B cell (primary cell): Measurements from ENCODE around the gene HK2. TPM values are rescaled to one million over a fixed set of nuclear protein-coding genes. Genes with fewer than 3 reads are reported as not detected.

Experiments
- ATAC-seq: fragments of 200-7000 bp; cut with Tn5 transposase; one replicate; pipeline ENCODE4 v1.10.0; 2021; ENCODE audit warnings: low read depth, mild to moderate bottlenecking, moderate number of reproducible peaks, moderate library complexity
- CTCF ChIA-PET: fragments of 350-600 bp; sonication (Branson Sonifier 250); formaldehyde crosslinking; loops from one replicate; lab custom pipeline; 2021; ENCODE audit warnings: antibody characterized with exemption, inconsistent platforms; lab: Charles Lee
- POLR2A ChIA-PET: fragments of 350-600 bp; sonication (Branson Sonifier 250); formaldehyde crosslinking; loops from one replicate; lab custom pipeline; 2021; ENCODE audit warnings: antibody characterized with exemption; lab: Charles Lee
- DNase-seq: peaks from one replicate; pipeline ENCODE4 v3.0.0; 2013
- H2AFZ ChIP-seq: 2 replicates; pipeline ENCODE4 v1.6.1; 2012; ENCODE audit warnings: mild to moderate bottlenecking, low read depth, low read length; ENCODE audit not compliant: insufficient read depth, poor library complexity, severe bottlenecking
- H3K27ac ChIP-seq, 2 donors: 1 replicate in 1 of 2; 2 replicates in 1 of 2; pipeline ENCODE4 v1.5.1; 2012 to 2013; ENCODE audit warnings: low read length in 2 of 2, mild to moderate bottlenecking in 2 of 2, moderate library complexity in 1 of 2
- H3K27me3 ChIP-seq, 4 experiments: fragments of 200-600 bp in 1 of 4; sonication (generic) in 1 of 4; replicated peaks in 1 of 4; 1 replicate in 2 of 4; 2 replicates in 2 of 4; pipeline versions ENCODE4 v1.6.1 to v1.7.0; 2013 to 2016; ENCODE audit warnings: low read length in 3 of 4, mild to moderate bottlenecking in 2 of 4, mixed read lengths in 1 of 4, moderate library complexity in 1 of 4; ENCODE audit not compliant: insufficient read depth in 4 of 4, control insufficient read depth in 3 of 4; ENCODE audit errors: control extremely low read depth in 1 of 4
- H3K36me3 ChIP-seq, 2 experiments: replicated peaks in 1 of 2; 1 replicate in 1 of 2; 2 replicates in 1 of 2; pipeline versions ENCODE4 v1.6.1 to v1.7.1; 2013; ENCODE audit warnings: low read length in 1 of 2; ENCODE audit not compliant: insufficient read depth in 2 of 2, control insufficient read depth in 1 of 2; ENCODE audit errors: control extremely low read depth in 1 of 2, extremely low read depth in 1 of 2
- H3K4me1 ChIP-seq, 2 donors: fragments of 200-600 bp in 1 of 2; sonication (generic) in 1 of 2; 1 replicate in 1 of 2; 2 replicates in 1 of 2; pipeline versions ENCODE4 v1.5.1 to v1.6.1; 2013 to 2017; ENCODE audit warnings: low read length in 2 of 2; ENCODE audit not compliant: control insufficient read depth in 2 of 2, insufficient read depth in 2 of 2
- H3K4me2 ChIP-seq: replicated peaks from 2 replicates; pipeline ENCODE3; 2012; ENCODE audit warnings: mild to moderate bottlenecking, low read depth, low read length; ENCODE audit not compliant: poor library complexity, severe bottlenecking
- H3K4me3 ChIP-seq, 5 experiments: fragments of 200-600 bp in 1 of 5; sonication (generic) in 1 of 5; 1 replicate in 3 of 5; 2 replicates in 2 of 5; pipeline versions ENCODE4 v1.5.1 to v1.7.0; 2011 to 2016; ENCODE audit warnings: low read length in 4 of 5, mild to moderate bottlenecking in 4 of 5, low read depth in 2 of 5, control low read depth in 1 of 5, moderate library complexity in 1 of 5; ENCODE audit not compliant: insufficient read depth in 1 of 5; ENCODE audit errors: control extremely low read depth in 1 of 5, extremely low read depth in 1 of 5
- H3K79me2 ChIP-seq: fragments of 200-600 bp; sonication (generic); one replicate; pipeline ENCODE4 v1.6.0; 2016; ENCODE audit warnings: low read length; ENCODE audit not compliant: control insufficient read depth, insufficient read depth
- H3K9ac ChIP-seq: fragments of 200-600 bp; sonication (generic); 2 replicates; pipeline ENCODE4 v1.6.1; 2017; ENCODE audit warnings: mild to moderate bottlenecking, low read length, moderate library complexity
- H3K9me3 ChIP-seq, 3 donors: one replicate each; pipeline versions ENCODE4 v1.6.1 to v1.7.1; 2013; ENCODE audit warnings: low read length in 2 of 3; ENCODE audit not compliant: control insufficient read depth in 2 of 3, insufficient read depth in 1 of 3; ENCODE audit errors: control extremely low read depth in 1 of 3
- H4K20me1 ChIP-seq: 2 replicates; pipeline ENCODE4 v1.6.0; 2012; ENCODE audit warnings: mild to moderate bottlenecking, low read length; ENCODE audit not compliant: insufficient read depth, control insufficient read depth, poor library complexity, severe bottlenecking
- H3K27ac Mint-ChIP-seq: one replicate; pipeline ENCODE4 v1.8.0; 2021; ENCODE audit warnings: mixed read lengths
- H3K27me3 Mint-ChIP-seq: one replicate; pipeline ENCODE4 v1.8.0; 2021; ENCODE audit warnings: mixed read lengths
- H3K4me1 Mint-ChIP-seq: one replicate; pipeline ENCODE4 v1.8.0; 2021; ENCODE audit warnings: mixed read lengths
- H3K4me3 Mint-ChIP-seq: one replicate; pipeline ENCODE4 v1.8.0; 2021; ENCODE audit warnings: mixed read lengths
- H3K9me3 Mint-ChIP-seq: one replicate; pipeline ENCODE4 v1.8.0; 2022; ENCODE audit warnings: mixed read lengths; ENCODE audit not compliant: insufficient read depth
- EZH2 ChIP-seq: IDR thresholded peaks from 2 replicates; pipeline ENCODE4 v1.6.1; 2012; ENCODE audit warnings: borderline replicate concordance, low read depth, mild to moderate bottlenecking, moderate library complexity, low read length; ENCODE audit not compliant: insufficient read depth, poor library complexity, severe bottlenecking
- WGBS: methylation state at CpG from one replicate; pipeline ENCODE4 v1.1.5; 2013; ENCODE audit warnings: missing lambda C conversion rate; ENCODE audit not compliant: insufficient coverage; 5-methylcytosine and 5-hydroxymethylcytosine counted together
- intact Hi-C: fragments of 100-400 bp; cut with micrococcal nuclease; formaldehyde crosslinking; loops from one replicate; pipeline ENCODE4 v1.10.0; 2022
- polyA plus RNA-seq: library from polyadenylated mRNA; depleted of rRNA; stranded (reverse); fragments of >200 nt; gene quantifications from 2 replicates; pipeline ENCODE4 v1.2.3, GENCODE V29; 2012
- total RNA-seq, 2 donors: library from RNA; stranded (reverse); fragments of 120-200 nt in 1 of 2; gene quantifications; 1 replicate in 1 of 2; 2 replicates in 1 of 2; pipeline versions ENCODE4 v1.2.3 to v1.2.4, GENCODE V29; 2013 to 2022
- TF ChIP-seq, protein P1 (sequence below): fragments of 200-600 bp; IDR thresholded peaks from one replicate; pipeline ENCODE4 v1.8.0; 2022; ENCODE audit warnings: antibody characterized with exemption, mild to moderate bottlenecking

HK2 gene
- total and polyA plus RNA-seq, 2 donors (not counting 1 experiment from before 2014, with no cell fraction given), result 5.0 to 5.7 TPM

DNA sequence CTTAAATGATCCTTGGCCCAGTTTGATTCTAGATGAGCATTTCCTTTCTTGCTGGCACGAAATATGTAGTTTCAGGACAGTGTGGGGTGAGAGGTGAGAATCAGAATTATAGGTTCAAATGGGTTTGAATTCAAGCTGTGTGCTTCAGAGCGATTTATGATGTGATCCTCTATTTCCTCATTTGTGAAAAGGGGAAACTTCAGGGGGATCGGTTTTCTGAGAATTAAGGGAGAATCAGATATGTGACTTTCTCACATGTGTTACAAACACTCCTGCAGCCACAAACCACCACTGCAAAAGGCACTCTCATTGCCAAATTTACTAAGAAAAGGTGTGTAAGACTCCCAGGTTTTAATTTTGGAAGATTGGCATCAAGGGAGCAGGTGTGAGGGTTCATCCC lies 24.4 kb downstream of the HK2 start:
- ChIA-PET CTCF (interaction anchor here (0.9 to 1.1 kb wide), 2 partner anchors 21 to 144 kb away, joined by 3 read pairs; no protein-coding TSS in a partner anchor), POLR2A (no interaction called here)
- H3K4me2 ChIP-seq, result no peak overlapping the region
- H3K4me3 Mint-ChIP-seq, result no peak overlapping the region
- 50% methylated on average over 1 of the region's 3 CpGs for WGBS
- H3K4me1 ChIP-seq, result peaks cover 7 to 8% of the 10 kb centered on the region in 2 donors
- intact Hi-C loops, result no loop called here
- H3K27ac ChIP-seq, result no peak overlapping the region
- H3K9ac ChIP-seq, result no peak overlapping the region
- peaks cover 2 to 22% of the 10 kb centered on the region in 2 experiments for H3K36me3 ChIP-seq
- H3K27me3 Mint-ChIP-seq, result no peaks in the 10 kb centered on the region
- DNase-seq (no peak), ATAC-seq (no peak)
- TF ChIP-seq, protein P1, sequence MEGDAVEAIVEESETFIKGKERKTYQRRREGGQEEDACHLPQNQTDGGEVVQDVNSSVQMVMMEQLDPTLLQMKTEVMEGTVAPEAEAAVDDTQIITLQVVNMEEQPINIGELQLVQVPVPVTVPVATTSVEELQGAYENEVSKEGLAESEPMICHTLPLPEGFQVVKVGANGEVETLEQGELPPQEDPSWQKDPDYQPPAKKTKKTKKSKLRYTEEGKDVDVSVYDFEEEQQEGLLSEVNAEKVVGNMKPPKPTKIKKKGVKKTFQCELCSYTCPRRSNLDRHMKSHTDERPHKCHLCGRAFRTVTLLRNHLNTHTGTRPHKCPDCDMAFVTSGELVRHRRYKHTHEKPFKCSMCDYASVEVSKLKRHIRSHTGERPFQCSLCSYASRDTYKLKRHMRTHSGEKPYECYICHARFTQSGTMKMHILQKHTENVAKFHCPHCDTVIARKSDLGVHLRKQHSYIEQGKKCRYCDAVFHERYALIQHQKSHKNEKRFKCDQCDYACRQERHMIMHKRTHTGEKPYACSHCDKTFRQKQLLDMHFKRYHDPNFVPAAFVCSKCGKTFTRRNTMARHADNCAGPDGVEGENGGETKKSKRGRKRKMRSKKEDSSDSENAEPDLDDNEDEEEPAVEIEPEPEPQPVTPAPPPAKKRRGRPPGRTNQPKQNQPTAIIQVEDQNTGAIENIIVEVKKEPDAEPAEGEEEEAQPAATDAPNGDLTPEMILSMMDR, result no peak
- TF ChIP-seq EZH2, result no peak
- H3K4me1 Mint-ChIP-seq, result peaks cover 8% of the 10 kb centered on the region
- H3K9me3 Mint-ChIP-seq, result no peaks in the 10 kb centered on the region
- H3K27ac Mint-ChIP-seq, result no peak overlapping the region
- H3K4me3 ChIP-seq, result no peak overlapping the region
- no peaks in the 10 kb centered on the region for H3K27me3 ChIP-seq
- H2AFZ ChIP-seq, result no peak overlapping the region
- no peaks in the 10 kb centered on the region for H3K9me3 ChIP-seq
- H4K20me1 ChIP-seq, result no peaks in the 10 kb centered on the region
- H3K79me2 ChIP-seq, result peaks cover 51% of the 10 kb centered on the region

DNA sequence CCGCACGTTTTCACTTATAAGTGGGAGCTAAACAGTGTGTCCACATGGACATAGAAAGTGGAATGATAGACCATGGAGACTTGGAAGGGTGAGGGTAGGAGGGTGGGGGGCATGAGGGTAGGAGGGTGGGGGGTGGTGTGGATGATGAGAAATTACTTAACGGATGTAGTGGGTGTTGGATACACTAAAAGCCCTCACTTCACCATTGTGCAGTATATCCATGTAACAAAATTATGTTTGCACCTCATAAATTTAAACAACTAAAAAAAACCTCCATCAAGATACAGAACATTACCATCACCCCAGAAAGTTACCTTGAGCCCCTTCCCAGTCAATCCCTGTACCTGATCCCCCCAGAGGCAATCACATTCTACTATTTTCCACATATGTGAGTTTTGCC lies 26.2 kb downstream of the HK2 start:
- CTCF ChIA-PET, result interaction anchor here (0.6 to 1.3 kb wide), 2 partner anchors 10 to 15 kb away, joined by 3 read pairs; no protein-coding TSS in a partner anchor
- 100% methylated on average over 2 of the region's 3 CpGs for WGBS
- intact Hi-C loops, result no loop called here

More for the DNA sequence above, 26.2 kb downstream of the HK2 start:
- Histone ChIP-seq H4K20me1 (no peaks in the 10 kb centered on the region), H3K4me2 (no peak overlapping the region), H3K4me1 (peaks cover 16 to 18% of the 10 kb centered on the region in 2 donors), H3K27ac (no peak overlapping the region), H3K9me3 (no peaks in the 10 kb centered on the region), H3K27me3 (no peaks in the 10 kb centered on the region), H3K9ac (no peak overlapping the region), H3K4me3 (no peak overlapping the region), H2AFZ (no peak overlapping the region), H3K79me2 (peaks cover 41% of the 10 kb centered on the region), H3K36me3 (peaks cover 0 to 21% of the 10 kb centered on the region in 2 experiments)
- POLR2A ChIA-PET, result no interaction called here
- TF ChIP-seq, protein P1, result no peak
- TF ChIP-seq EZH2, result no peak
- H3K9me3 Mint-ChIP-seq, result no peaks in the 10 kb centered on the region
- H3K27me3 Mint-ChIP-seq, result no peaks in the 10 kb centered on the region
- H3K4me3 Mint-ChIP-seq, result no peak overlapping the region
- H3K27ac Mint-ChIP-seq, result no peak overlapping the region
- DNase-seq (no peak), ATAC-seq (no peak)
- peaks cover 18% of the 10 kb centered on the region for H3K4me1 Mint-ChIP-seq
